ENCODE results near the gene SDE2.
A peak's percentile ranks its signal among the peaks of the same experiment; 100 is the strongest.
"Not testable (repeated sequence)": the region's sequence is repeated elsewhere in the genome, so short reads cannot be mapped to it uniquely, and the experiment has no call there.

Gene SDE2

GRCh38 chr1:225981714-225982113, 17.4 kb downstream of the SDE2 start:
- intact Hi-C loops (cut with DNase I): no loop called here
- DNase-seq: peak in 1 of 42 donors; percentile 9

- DNase-seq: peak in 1 of 42 donors; percentile 9
- intact Hi-C loops (cut with DNase I): no loop called here
These were observed 18.9 kb downstream of the SDE2 start for GRCh38 chr1:225980005-225980836.

- intact Hi-C loops (cut with DNase I): loop anchor here (5.0 to 10.0 kb wide), 3 partner anchors 202 to 665 kb away; partner anchors contain the start of genes ENAH and SRP9
- DNase-seq: no peak
These were observed 19.7 kb downstream of the SDE2 start for GRCh38 chr1:225979421-225979820.

- DNase-seq: peak in 2 of 42 donors; percentile 15 to 20
- intact Hi-C loops (cut with DNase I): loop anchor here (5.0 to 10.0 kb wide), 3 partner anchors 201 to 663 kb away; partner anchors contain the start of genes ENAH and SRP9
These were observed 21.0 kb downstream of the SDE2 start for GRCh38 chr1:225977937-225978748.

GRCh38 chr1:225975146-225975545, 24.0 kb downstream of the SDE2 start:
- DNase-seq: peak in 2 of 42 donors; percentile 34 to 40
- intact Hi-C loops (cut with DNase I): loop anchor here (2.0 to 10.0 kb wide), 4 partner anchors 198 to 660 kb away; partner anchors contain the start of genes ENAH and SRP9

- intact Hi-C loops (cut with DNase I): loop anchor here (2.0 to 10.0 kb wide), 3 partner anchors 320 to 660 kb away; partner anchors contain the start of gene ENAH
These were observed 24.7 kb downstream of the SDE2 start for GRCh38 chr1:225974454-225974853.

GRCh38 chr1:225973158-225973557, 26.0 kb downstream of the SDE2 start:
- intact Hi-C loops (cut with DNase I): loop anchor here (10.0 kb wide), 2 partner anchors 318 to 658 kb away; partner anchors contain the start of gene ENAH
- DNase-seq: peak in 2 of 42 donors; percentile 12 to 31

More at GRCh38 chr1:225974454-225974853, 24.7 kb downstream of the SDE2 start:
- peak in 2 of 42 donors; percentile 32 to 36 for DNase-seq

- intact Hi-C loops (cut with DNase I): loop anchor here (10.0 kb wide), 2 partner anchors 318 to 658 kb away; partner anchors contain the start of gene ENAH
These were observed 26.6 kb downstream of the SDE2 start for GRCh38 chr1:225972344-225973152.

GRCh38 chr1:225970592-225971157, 28.5 kb downstream of the SDE2 start:
- intact Hi-C loops (cut with DNase I): loop anchor here (10.0 kb wide), 2 partner anchors 316 to 656 kb away; partner anchors contain the start of gene ENAH
- DNase-seq: peak in 1 of 42 donors; percentile 8

More at GRCh38 chr1:225972344-225973152, 26.6 kb downstream of the SDE2 start:
- peak in 2 of 42 donors; percentile 19 to 28 for DNase-seq

GRCh38 chr1:225969751-225970150, 29.4 kb downstream of the SDE2 start:
- intact Hi-C loops (cut with DNase I): loop anchor here (10.0 kb wide), 2 partner anchors 315 to 655 kb away; partner anchors contain the start of gene ENAH
- DNase-seq: not testable (repeated sequence)

GRCh38 chr1:225965231-225965630, 33.9 kb downstream of the SDE2 start:
- intact Hi-C loops (cut with DNase I): no loop called here
- DNase-seq: peak in 3 of 42 donors; percentile 4 to 21 (median 15)

- peak in 2 of 42 donors; percentile 22 to 40 for DNase-seq
- intact Hi-C loops (cut with DNase I): no loop called here
These were observed 35.2 kb downstream of the SDE2 start for GRCh38 chr1:225963735-225964530.

GRCh38 chr1:225962440-225962975, 36.6 kb downstream of the SDE2 start:
- peak in 31 of 42 donors; percentile 12 to 81 (median 39) for DNase-seq
- intact Hi-C loops (cut with DNase I): no loop called here

- peak in 4 of 42 donors; percentile 3 to 19 (median 4) for DNase-seq
These were observed 37.3 kb downstream of the SDE2 start for GRCh38 chr1:225961659-225962439.

GRCh38 chr1:225958041-225958440, 41.1 kb downstream of the SDE2 start:
- intact Hi-C loops (cut with DNase I): no loop called here
- no peak for DNase-seq

More at GRCh38 chr1:225961659-225962439, 37.3 kb downstream of the SDE2 start:
- intact Hi-C loops (cut with DNase I): no loop called here

GRCh38 chr1:225954753-225955152, 44.4 kb downstream of the SDE2 start:
- DNase-seq: no peak
- intact Hi-C loops (cut with DNase I): no loop called here
